ENCODE measurements around the gene PTDSS2.
"Not testable (repeated sequence)": the region's sequence is repeated elsewhere in the genome, so short reads cannot be mapped to it uniquely, and the experiment has no call there.

PTDSS2 gene

GRCh38 chr11:424766-425165 is 25.3 kb upstream of the PTDSS2 start:
- POLR2A ChIA-PET, result not testable (repeated sequence)
- WGBS (ENCODE audit: insufficient coverage), result 63% methylated on average over 13 of the region's 45 CpGs

GRCh38 chr11:425301-425700 is 24.8 kb upstream of the PTDSS2 start:
- CTCF ChIA-PET, result interaction anchor here (1.5 kb wide), 1 partner anchor 11 kb away, joined by 4 read pairs; the partner anchor contains the start of gene SIGIRR
- POLR2A ChIA-PET, result no interaction called here
- no peaks in the 10 kb centered on the region for H3K36me3 ChIP-seq (ENCODE audit: control insufficient read depth in 4 of 4, insufficient read depth in 4 of 4, low read length in 3 of 4)
- H3K4me1 ChIP-seq (ENCODE audit: control extremely low read depth in 1 of 4, control insufficient read depth in 4 of 4, insufficient read depth in 4 of 4, low read length in 3 of 4), result no peaks in the 10 kb centered on the region
- WGBS (ENCODE audit: insufficient coverage), result 60% methylated on average over 2 of the region's 4 CpGs
- H3K27ac ChIP-seq (ENCODE audit: insufficient read depth in 1 of 2, low read depth in 1 of 2, low read length in 2 of 2, poor library complexity in 1 of 2, severe bottlenecking in 2 of 2), result no peak overlapping the region
- H3K27me3 ChIP-seq (replicated peaks in 2 of 5; ENCODE audit: control insufficient read depth in 4 of 5, insufficient read depth in 5 of 5, low read length in 4 of 5), result peaks cover 0 to 3% (median 2%) of the 10 kb centered on the region in 5 experiments
- peaks cover 0 to 2% (median 0%) of the 10 kb centered on the region in 5 experiments for H3K9me3 ChIP-seq (ENCODE audit: control extremely low read depth in 1 of 5, control insufficient read depth in 4 of 5, insufficient read depth in 2 of 5, low read depth in 1 of 5, low read length in 4 of 5)
- DNase-seq, result no peak
- no peak overlapping the region for H3K4me3 ChIP-seq (ENCODE audit: control insufficient read depth in 1 of 7, extremely low read depth in 1 of 7, insufficient read depth in 4 of 7, low read depth in 2 of 7, low read length in 6 of 7)

More at GRCh38 chr11:424766-425165, 25.3 kb upstream of the PTDSS2 start:
- not testable (repeated sequence) for H3K27me3 ChIP-seq (replicated peaks in 2 of 5; ENCODE audit: control insufficient read depth in 4 of 5, insufficient read depth in 5 of 5, low read length in 4 of 5); H3K9me3 ChIP-seq (ENCODE audit: control extremely low read depth in 1 of 5, control insufficient read depth in 4 of 5, insufficient read depth in 2 of 5, low read depth in 1 of 5, low read length in 4 of 5); H3K4me3 ChIP-seq (ENCODE audit: control insufficient read depth in 1 of 7, extremely low read depth in 1 of 7, insufficient read depth in 4 of 7, low read depth in 2 of 7, low read length in 6 of 7); DNase-seq; H3K36me3 ChIP-seq (ENCODE audit: control insufficient read depth in 4 of 4, insufficient read depth in 4 of 4, low read length in 3 of 4); H3K27ac ChIP-seq (ENCODE audit: insufficient read depth in 1 of 2, low read depth in 1 of 2, low read length in 2 of 2, poor library complexity in 1 of 2, severe bottlenecking in 2 of 2); H3K4me1 ChIP-seq (ENCODE audit: control extremely low read depth in 1 of 4, control insufficient read depth in 4 of 4, insufficient read depth in 4 of 4, low read length in 3 of 4)
- CTCF ChIA-PET, result interaction anchor here (1.5 kb wide), 1 partner anchor 10 kb away, joined by 4 read pairs; the partner anchor contains the start of gene SIGIRR

- peaks cover 0 to 2% (median 0%) of the 10 kb centered on the region in 5 experiments for H3K9me3 ChIP-seq (ENCODE audit: control extremely low read depth in 1 of 5, control insufficient read depth in 4 of 5, insufficient read depth in 2 of 5, low read depth in 1 of 5, low read length in 4 of 5)
- ChIA-PET POLR2A (no interaction called here), CTCF (interaction anchor here (1.1 to 1.2 kb wide), 2 partner anchors 15 to 21 kb away, joined by 3 to 4 read pairs; partner anchors contain the start of gene ANO9)
- H3K27me3 ChIP-seq (replicated peaks in 2 of 5; ENCODE audit: control insufficient read depth in 4 of 5, insufficient read depth in 5 of 5, low read length in 4 of 5), result peaks cover 0 to 3% (median 2%) of the 10 kb centered on the region in 5 experiments
- no peaks in the 10 kb centered on the region for H3K4me1 ChIP-seq (ENCODE audit: control extremely low read depth in 1 of 4, control insufficient read depth in 4 of 4, insufficient read depth in 4 of 4, low read length in 3 of 4)
- no peak overlapping the region for H3K4me3 ChIP-seq (ENCODE audit: control insufficient read depth in 1 of 7, extremely low read depth in 1 of 7, insufficient read depth in 4 of 7, low read depth in 2 of 7, low read length in 6 of 7)
- 100% methylated on average over 6 of the region's 8 CpGs for WGBS (ENCODE audit: insufficient coverage)
- H3K27ac ChIP-seq (ENCODE audit: insufficient read depth in 1 of 2, low read depth in 1 of 2, low read length in 2 of 2, poor library complexity in 1 of 2, severe bottlenecking in 2 of 2), result no peak overlapping the region
- DNase-seq, result no peak
- no peaks in the 10 kb centered on the region for H3K36me3 ChIP-seq (ENCODE audit: control insufficient read depth in 4 of 4, insufficient read depth in 4 of 4, low read length in 3 of 4)
Measured at GRCh38 chr11:426851-427250, 23.2 kb upstream of the PTDSS2 start.

DNA sequence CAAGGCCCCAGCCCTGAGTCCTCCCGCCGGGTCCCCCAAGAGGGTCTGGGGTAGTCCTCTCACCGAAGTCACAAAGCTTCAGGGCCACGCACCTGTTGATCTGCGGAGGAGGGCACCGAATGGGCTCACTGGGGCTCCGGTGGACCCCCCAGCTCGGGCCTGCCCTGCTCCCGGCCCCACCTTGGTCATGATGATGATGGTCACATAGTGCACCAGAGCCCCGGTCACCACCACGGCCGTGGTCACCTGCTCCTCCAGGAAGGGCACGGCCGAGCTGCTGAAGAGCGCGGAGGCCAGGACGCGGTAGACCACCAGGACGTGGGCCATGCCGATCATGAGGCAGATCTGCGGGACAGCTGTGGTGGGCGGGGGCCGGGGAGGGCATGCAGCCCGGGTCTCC is 21.8 kb upstream of the PTDSS2 start:
- CTCF ChIA-PET, result interaction anchor here (1.5 kb wide), 1 partner anchor 22 kb away, joined by 3 read pairs; the partner anchor contains the start of gene PTDSS2
- no peaks in the 10 kb centered on the region for H3K4me1 ChIP-seq (ENCODE audit: control extremely low read depth in 1 of 4, control insufficient read depth in 4 of 4, insufficient read depth in 4 of 4, low read length in 3 of 4)
- WGBS (ENCODE audit: insufficient coverage), result 94% methylated on average over 24 of the region's 24 CpGs
- POLR2A ChIA-PET, result no interaction called here
- H3K27me3 ChIP-seq (replicated peaks in 2 of 5; ENCODE audit: control insufficient read depth in 4 of 5, insufficient read depth in 5 of 5, low read length in 4 of 5), result peaks cover 0 to 3% (median 2%) of the 10 kb centered on the region in 5 experiments
- no peak overlapping the region for H3K4me3 ChIP-seq (ENCODE audit: control insufficient read depth in 1 of 7, extremely low read depth in 1 of 7, insufficient read depth in 4 of 7, low read depth in 2 of 7, low read length in 6 of 7)
- H3K27ac ChIP-seq (ENCODE audit: insufficient read depth in 1 of 2, low read depth in 1 of 2, low read length in 2 of 2, poor library complexity in 1 of 2, severe bottlenecking in 2 of 2), result no peak overlapping the region
- DNase-seq, result no peak
- peaks cover 0 to 2% (median 0%) of the 10 kb centered on the region in 5 experiments for H3K9me3 ChIP-seq (ENCODE audit: control extremely low read depth in 1 of 5, control insufficient read depth in 4 of 5, insufficient read depth in 2 of 5, low read depth in 1 of 5, low read length in 4 of 5)
- H3K36me3 ChIP-seq (ENCODE audit: control insufficient read depth in 4 of 4, insufficient read depth in 4 of 4, low read length in 3 of 4), result no peaks in the 10 kb centered on the region

GRCh38 chr11:429391-429790 is 20.7 kb upstream of the PTDSS2 start:
- no peak for DNase-seq
- Histone ChIP-seq H3K27me3 (replicated peaks in 2 of 5; ENCODE audit: control insufficient read depth in 4 of 5, insufficient read depth in 5 of 5, low read length in 4 of 5) (peaks cover 0 to 3% (median 0%) of the 10 kb centered on the region in 5 experiments), H3K27ac (ENCODE audit: insufficient read depth in 1 of 2, low read depth in 1 of 2, low read length in 2 of 2, poor library complexity in 1 of 2, severe bottlenecking in 2 of 2) (no peak overlapping the region), H3K9me3 (ENCODE audit: control extremely low read depth in 1 of 5, control insufficient read depth in 4 of 5, insufficient read depth in 2 of 5, low read depth in 1 of 5, low read length in 4 of 5) (peaks cover 0 to 2% (median 0%) of the 10 kb centered on the region in 5 experiments), H3K4me1 (ENCODE audit: control extremely low read depth in 1 of 4, control insufficient read depth in 4 of 4, insufficient read depth in 4 of 4, low read length in 3 of 4) (no peaks in the 10 kb centered on the region), H3K36me3 (ENCODE audit: control insufficient read depth in 4 of 4, insufficient read depth in 4 of 4, low read length in 3 of 4) (no peaks in the 10 kb centered on the region), H3K4me3 (ENCODE audit: control insufficient read depth in 1 of 7, extremely low read depth in 1 of 7, insufficient read depth in 4 of 7, low read depth in 2 of 7, low read length in 6 of 7) (no peak overlapping the region)
- CTCF ChIA-PET, result interaction anchor here (1.5 kb wide), 1 partner anchor 20 kb away, joined by 3 read pairs; the partner anchor contains the start of gene PTDSS2
- POLR2A ChIA-PET, result no interaction called here
- 94% methylated on average over 25 of the region's 27 CpGs for WGBS (ENCODE audit: insufficient coverage)

GRCh38 chr11:429931-430456 is 20.1 kb upstream of the PTDSS2 start:
- Histone ChIP-seq H3K4me3 (ENCODE audit: control insufficient read depth in 1 of 7, extremely low read depth in 1 of 7, insufficient read depth in 4 of 7, low read depth in 2 of 7, low read length in 6 of 7) (no peak overlapping the region), H3K36me3 (ENCODE audit: control insufficient read depth in 4 of 4, insufficient read depth in 4 of 4, low read length in 3 of 4) (no peaks in the 10 kb centered on the region), H3K4me1 (ENCODE audit: control extremely low read depth in 1 of 4, control insufficient read depth in 4 of 4, insufficient read depth in 4 of 4, low read length in 3 of 4) (no peaks in the 10 kb centered on the region), H3K9me3 (ENCODE audit: control extremely low read depth in 1 of 5, control insufficient read depth in 4 of 5, insufficient read depth in 2 of 5, low read depth in 1 of 5, low read length in 4 of 5) (peaks cover 0 to 2% (median 0%) of the 10 kb centered on the region in 5 experiments), H3K27me3 (replicated peaks in 2 of 5; ENCODE audit: control insufficient read depth in 4 of 5, insufficient read depth in 5 of 5, low read length in 4 of 5) (peaks cover 0 to 3% (median 0%) of the 10 kb centered on the region in 5 experiments), H3K27ac (ENCODE audit: insufficient read depth in 1 of 2, low read depth in 1 of 2, low read length in 2 of 2, poor library complexity in 1 of 2, severe bottlenecking in 2 of 2) (no peak overlapping the region)
- ChIA-PET CTCF (no interaction called here), POLR2A (no interaction called here)
- 87% methylated on average over 14 of the region's 25 CpGs for WGBS (ENCODE audit: insufficient coverage)
- no peak for DNase-seq

DNA sequence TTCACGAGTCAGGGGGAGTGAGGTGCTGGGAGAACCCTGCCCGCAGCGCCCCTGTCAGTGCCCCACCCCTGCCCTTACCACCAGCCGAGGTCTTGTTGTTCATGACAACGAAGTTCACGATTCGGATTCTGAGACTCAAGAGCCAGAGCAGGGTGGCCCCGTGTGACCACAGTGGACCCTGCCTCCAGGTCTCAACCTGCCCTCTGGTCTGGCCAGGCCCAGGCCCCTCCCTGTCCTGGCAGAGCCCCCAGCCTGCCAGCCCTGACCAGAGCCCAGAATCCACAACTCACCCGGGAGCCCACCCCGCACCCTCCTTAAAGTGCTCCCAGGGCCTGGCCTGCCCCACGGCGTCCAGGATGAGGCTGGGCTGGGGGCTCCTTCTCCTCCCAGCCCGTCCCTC is 18.2 kb upstream of the PTDSS2 start:
- WGBS (ENCODE audit: insufficient coverage), result 94% methylated on average over 13 of the region's 13 CpGs
- POLR2A ChIA-PET, result no interaction called here
- H3K36me3 ChIP-seq (ENCODE audit: control insufficient read depth in 4 of 4, insufficient read depth in 4 of 4, low read length in 3 of 4), result no peaks in the 10 kb centered on the region
- no peak overlapping the region for H3K4me3 ChIP-seq (ENCODE audit: control insufficient read depth in 1 of 7, extremely low read depth in 1 of 7, insufficient read depth in 4 of 7, low read depth in 2 of 7, low read length in 6 of 7)
- no peaks in the 10 kb centered on the region for H3K9me3 ChIP-seq (ENCODE audit: control extremely low read depth in 1 of 5, control insufficient read depth in 4 of 5, insufficient read depth in 2 of 5, low read depth in 1 of 5, low read length in 4 of 5)
- no peak for DNase-seq
- H3K27ac ChIP-seq (ENCODE audit: insufficient read depth in 1 of 2, low read depth in 1 of 2, low read length in 2 of 2, poor library complexity in 1 of 2, severe bottlenecking in 2 of 2), result no peak overlapping the region
- CTCF ChIA-PET, result no interaction called here
- H3K27me3 ChIP-seq (replicated peaks in 2 of 5; ENCODE audit: control insufficient read depth in 4 of 5, insufficient read depth in 5 of 5, low read length in 4 of 5), result no peaks in the 10 kb centered on the region
- no peaks in the 10 kb centered on the region for H3K4me1 ChIP-seq (ENCODE audit: control extremely low read depth in 1 of 4, control insufficient read depth in 4 of 4, insufficient read depth in 4 of 4, low read length in 3 of 4)
